ENCODE data around the gene PCDHA4.
"Not testable (repeated sequence)": the region's sequence is repeated elsewhere in the genome, so short reads cannot be mapped to it uniquely, and the experiment has no call there.

GRCh38 chr5:140802381-140802780 lies 4.5 kb upstream of the PCDHA4 start:
- TF ChIP-seq, protein P1, sequence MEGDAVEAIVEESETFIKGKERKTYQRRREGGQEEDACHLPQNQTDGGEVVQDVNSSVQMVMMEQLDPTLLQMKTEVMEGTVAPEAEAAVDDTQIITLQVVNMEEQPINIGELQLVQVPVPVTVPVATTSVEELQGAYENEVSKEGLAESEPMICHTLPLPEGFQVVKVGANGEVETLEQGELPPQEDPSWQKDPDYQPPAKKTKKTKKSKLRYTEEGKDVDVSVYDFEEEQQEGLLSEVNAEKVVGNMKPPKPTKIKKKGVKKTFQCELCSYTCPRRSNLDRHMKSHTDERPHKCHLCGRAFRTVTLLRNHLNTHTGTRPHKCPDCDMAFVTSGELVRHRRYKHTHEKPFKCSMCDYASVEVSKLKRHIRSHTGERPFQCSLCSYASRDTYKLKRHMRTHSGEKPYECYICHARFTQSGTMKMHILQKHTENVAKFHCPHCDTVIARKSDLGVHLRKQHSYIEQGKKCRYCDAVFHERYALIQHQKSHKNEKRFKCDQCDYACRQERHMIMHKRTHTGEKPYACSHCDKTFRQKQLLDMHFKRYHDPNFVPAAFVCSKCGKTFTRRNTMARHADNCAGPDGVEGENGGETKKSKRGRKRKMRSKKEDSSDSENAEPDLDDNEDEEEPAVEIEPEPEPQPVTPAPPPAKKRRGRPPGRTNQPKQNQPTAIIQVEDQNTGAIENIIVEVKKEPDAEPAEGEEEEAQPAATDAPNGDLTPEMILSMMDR (IDR thresholded peaks at IDR 0.05), result not testable (repeated sequence)
- TF ChIP-seq NFE2L1 (CRISPR knock-in tag; IDR thresholded peaks at IDR 0.05); TEAD4 (CRISPR knock-in tag; IDR thresholded peaks at IDR 0.05); TP53 (CRISPR knock-in tag; IDR thresholded peaks at IDR 0.05); CREB1 (CRISPR knock-in tag; IDR thresholded peaks at IDR 0.05); MXD4 (CRISPR knock-in tag; IDR thresholded peaks at IDR 0.05; ENCODE audit: borderline replicate concordance); ZNF317 (CRISPR knock-in tag; IDR thresholded peaks at IDR 0.05; ENCODE audit: borderline replicate concordance, low read depth); MAX (CRISPR knock-in tag; IDR thresholded peaks at IDR 0.05); MLX (CRISPR knock-in tag; IDR thresholded peaks at IDR 0.05): not testable (repeated sequence)
- TF ChIP-seq, protein P2, sequence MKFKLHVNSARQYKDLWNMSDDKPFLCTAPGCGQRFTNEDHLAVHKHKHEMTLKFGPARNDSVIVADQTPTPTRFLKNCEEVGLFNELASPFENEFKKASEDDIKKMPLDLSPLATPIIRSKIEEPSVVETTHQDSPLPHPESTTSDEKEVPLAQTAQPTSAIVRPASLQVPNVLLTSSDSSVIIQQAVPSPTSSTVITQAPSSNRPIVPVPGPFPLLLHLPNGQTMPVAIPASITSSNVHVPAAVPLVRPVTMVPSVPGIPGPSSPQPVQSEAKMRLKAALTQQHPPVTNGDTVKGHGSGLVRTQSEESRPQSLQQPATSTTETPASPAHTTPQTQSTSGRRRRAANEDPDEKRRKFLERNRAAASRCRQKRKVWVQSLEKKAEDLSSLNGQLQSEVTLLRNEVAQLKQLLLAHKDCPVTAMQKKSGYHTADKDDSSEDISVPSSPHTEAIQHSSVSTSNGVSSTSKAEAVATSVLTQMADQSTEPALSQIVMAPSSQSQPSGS (CRISPR knock-in tag; IDR thresholded peaks at IDR 0.05; ENCODE audit: borderline replicate concordance, low read depth), result not testable (repeated sequence)

Measured in WTC11 (cell line).